Caco-2 (cell line): ENCODE data around the gene CELA2B. TPM values are rescaled to one million over a fixed set of nuclear protein-coding genes. Genes with fewer than 3 reads are reported as not detected.
"Not testable (repeated sequence)": the region's sequence is repeated elsewhere in the genome, so short reads cannot be mapped to it uniquely, and the experiment has no call there.

ENCODE experiments used
- BruUV-seq: library from RNA; stranded (reverse); fragments of 400-500 nt; replicated peaks from 2 replicates; lab custom pipeline; 2021; lab: Mats Ljungman, UMichigan
- CTCF ChIA-PET: fragments of 300-600 bp; sonication (Branson Sonifier 250); formaldehyde crosslinking; loops from one replicate; lab custom pipeline; 2022; ENCODE audit warnings: antibody characterized with exemption; lab: Charles Lee
- POLR2A ChIA-PET: fragments of 300-600 bp; sonication (Branson Sonifier 250); formaldehyde crosslinking; loops from one replicate; lab custom pipeline; 2022; ENCODE audit warnings: antibody characterized with exemption; lab: Charles Lee
- DNase-seq, 2 experiments: peaks; one replicate each; pipeline versions ENCODE4 v3.0.0 to v3.0.0-alpha.2; 2020 to 2022
- H3K27me3 ChIP-seq: replicated peaks from 2 replicates; pipeline ENCODE4 v1.6.0; 2011; ENCODE audit warnings: low read length; ENCODE audit not compliant: control insufficient read depth, insufficient read depth
- H3K36me3 ChIP-seq: 2 replicates; pipeline ENCODE4 v1.5.1; 2011; ENCODE audit warnings: low read length; ENCODE audit not compliant: control insufficient read depth, insufficient read depth
- H3K4me1 ChIP-seq: fragments of 250-450 bp; sonication (Bioruptor Pico); 2 replicates; pipeline ENCODE4 v1.5.1; 2020; ENCODE audit warnings: mild to moderate bottlenecking
- H3K4me3 ChIP-seq: 2 replicates; pipeline ENCODE4 v1.5.1; 2011; ENCODE audit warnings: low read depth, mild to moderate bottlenecking, control low read depth, low read length
- H3K9me3 ChIP-seq: fragments of 250-450 bp; sonication (Bioruptor Pico); 2 replicates; pipeline ENCODE4 v1.5.1; 2020; ENCODE audit warnings: mild to moderate bottlenecking, moderate library complexity
- H3K27ac Mint-ChIP-seq: one replicate; pipeline ENCODE4 v1.8.0; 2022; ENCODE audit warnings: mixed read lengths; ENCODE audit not compliant: unreplicated experiment
- H3K27me3 Mint-ChIP-seq: one replicate; pipeline ENCODE4 v1.8.0; 2022; ENCODE audit warnings: mixed read lengths; ENCODE audit not compliant: insufficient read depth, unreplicated experiment
- H3K36me3 Mint-ChIP-seq: one replicate; pipeline ENCODE4 v1.8.0; 2022; ENCODE audit warnings: mild to moderate bottlenecking, mixed read lengths; ENCODE audit not compliant: insufficient read depth, unreplicated experiment
- H3K4me1 Mint-ChIP-seq: one replicate; pipeline ENCODE4 v1.8.0; 2022; ENCODE audit warnings: low read depth, mixed read lengths; ENCODE audit not compliant: unreplicated experiment
- H3K4me3 Mint-ChIP-seq: one replicate; pipeline ENCODE4 v1.8.0; 2022; ENCODE audit warnings: mild to moderate bottlenecking, moderate library complexity, mixed read lengths; ENCODE audit not compliant: unreplicated experiment
- H3K9me3 Mint-ChIP-seq: one replicate; pipeline ENCODE4 v1.8.0; 2022; ENCODE audit warnings: mixed read lengths; ENCODE audit not compliant: unreplicated experiment
- intact Hi-C: fragments of 100-400 bp; cut with micrococcal nuclease; formaldehyde crosslinking; loops from one replicate; pipeline ENCODE4 v1.10.0; 2022; ENCODE audit not compliant: unreplicated experiment
- total RNA-seq: library from RNA; stranded (reverse); gene quantifications from 2 replicates; pipeline ENCODE4 v1.2.3, GENCODE V29; 2022
- TF ChIP-seq, protein P1 (sequence below), 2 experiments: fragments of 200-600 bp in 1 of 2; IDR thresholded peaks; 1 replicate in 1 of 2; 2 replicates in 1 of 2; pipeline versions ENCODE4 v1.5.1 to v1.8.0; 2011 to 2022; ENCODE audit warnings: antibody characterized with exemption in 1 of 2, control low read depth in 1 of 2, inconsistent platforms in 1 of 2, low read depth in 1 of 2, low read length in 1 of 2, mild to moderate bottlenecking in 1 of 2, moderate library complexity in 1 of 2; ENCODE audit not compliant: insufficient read depth in 1 of 2, severe bottlenecking in 1 of 2, unreplicated experiment in 1 of 2

The CELA2B gene
- total RNA-seq, 1 experiment from 2014 or later = not detected

DNA sequence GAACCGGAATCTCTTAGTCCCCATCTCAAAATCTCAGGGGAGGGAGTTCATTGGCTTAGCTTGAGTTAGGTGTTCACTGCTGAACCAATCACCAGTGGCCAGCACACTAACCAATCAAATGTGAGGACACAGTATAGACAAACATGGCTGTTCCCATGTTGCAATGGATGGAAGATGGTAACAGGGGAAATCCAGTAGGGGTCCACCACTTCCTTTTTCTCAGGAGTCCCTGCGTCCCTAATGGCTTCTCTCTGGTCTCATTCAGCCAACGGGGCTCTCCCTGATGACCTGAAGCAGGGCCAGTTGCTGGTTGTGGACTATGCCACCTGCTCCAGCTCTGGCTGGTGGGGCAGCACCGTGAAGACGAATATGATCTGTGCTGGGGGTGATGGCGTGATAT, 9.7 kb downstream of the CELA2B start:
- Mint-ChIP-seq H3K36me3 (no peaks in the 10 kb centered on the region), H3K4me1 (no peaks in the 10 kb centered on the region), H3K4me3 (no peak overlapping the region), H3K27me3 (no peaks in the 10 kb centered on the region), H3K9me3 (no peaks in the 10 kb centered on the region), H3K27ac (no peak overlapping the region)
- TF ChIP-seq, protein P1, sequence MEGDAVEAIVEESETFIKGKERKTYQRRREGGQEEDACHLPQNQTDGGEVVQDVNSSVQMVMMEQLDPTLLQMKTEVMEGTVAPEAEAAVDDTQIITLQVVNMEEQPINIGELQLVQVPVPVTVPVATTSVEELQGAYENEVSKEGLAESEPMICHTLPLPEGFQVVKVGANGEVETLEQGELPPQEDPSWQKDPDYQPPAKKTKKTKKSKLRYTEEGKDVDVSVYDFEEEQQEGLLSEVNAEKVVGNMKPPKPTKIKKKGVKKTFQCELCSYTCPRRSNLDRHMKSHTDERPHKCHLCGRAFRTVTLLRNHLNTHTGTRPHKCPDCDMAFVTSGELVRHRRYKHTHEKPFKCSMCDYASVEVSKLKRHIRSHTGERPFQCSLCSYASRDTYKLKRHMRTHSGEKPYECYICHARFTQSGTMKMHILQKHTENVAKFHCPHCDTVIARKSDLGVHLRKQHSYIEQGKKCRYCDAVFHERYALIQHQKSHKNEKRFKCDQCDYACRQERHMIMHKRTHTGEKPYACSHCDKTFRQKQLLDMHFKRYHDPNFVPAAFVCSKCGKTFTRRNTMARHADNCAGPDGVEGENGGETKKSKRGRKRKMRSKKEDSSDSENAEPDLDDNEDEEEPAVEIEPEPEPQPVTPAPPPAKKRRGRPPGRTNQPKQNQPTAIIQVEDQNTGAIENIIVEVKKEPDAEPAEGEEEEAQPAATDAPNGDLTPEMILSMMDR (IDR thresholded peaks at IDR 0.05; ENCODE audit: insufficient read depth in 1 of 2, low read depth in 1 of 2, low read length in 1 of 2, severe bottlenecking in 1 of 2, unreplicated experiment in 1 of 2) = no peak
- POLR2A ChIA-PET = interaction anchor here (0.6 kb wide), 1 partner anchor 152 kb away, joined by 12 read pairs; no protein-coding TSS in a partner anchor
- Histone ChIP-seq H3K4me1 (no peaks in the 10 kb centered on the region), H3K27me3 (no peaks in the 10 kb centered on the region), H3K4me3 (no peak overlapping the region), H3K36me3 (no peaks in the 10 kb centered on the region), H3K9me3 (no peaks in the 10 kb centered on the region)
- CTCF ChIA-PET = no interaction called here
- intact Hi-C loops = no loop called here
- BruUV-seq = no TSS peak
- DNase-seq = no peak

DNA sequence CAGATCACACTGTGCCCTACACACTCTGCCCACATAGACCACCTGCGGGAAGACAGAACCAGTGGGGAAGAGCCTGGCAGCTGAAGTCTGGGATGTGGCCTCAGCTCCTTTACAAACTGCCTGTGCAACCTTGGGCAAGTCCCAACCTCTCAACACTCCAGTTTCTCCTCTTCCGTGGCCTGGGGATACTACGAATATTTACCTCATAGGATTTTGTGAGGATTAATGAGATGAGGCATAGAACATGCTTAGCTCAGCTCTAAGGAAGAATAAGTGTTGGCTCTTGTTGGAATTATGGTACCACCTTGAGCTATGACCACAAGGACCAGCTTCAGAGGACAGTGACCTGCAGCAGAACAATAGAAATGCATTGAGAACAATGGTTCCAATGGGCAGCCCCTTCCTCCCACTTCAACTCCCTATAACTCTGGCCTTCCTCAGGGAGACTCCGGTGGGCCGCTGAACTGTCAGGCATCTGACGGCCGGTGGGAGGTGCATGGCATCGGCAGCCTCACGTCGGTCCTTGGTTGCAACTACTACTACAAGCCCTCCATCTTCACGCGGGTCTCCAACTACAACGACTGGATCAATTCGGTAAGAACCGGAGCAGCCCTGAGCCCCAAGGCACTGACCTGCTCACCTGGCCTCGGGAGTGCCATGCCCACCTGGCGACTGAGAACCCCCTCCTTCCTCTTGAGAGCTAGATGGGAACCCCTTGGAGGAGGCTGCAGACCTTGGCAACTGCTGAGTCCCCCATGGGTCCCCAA, 11.1 kb downstream of the CELA2B start:
- H3K36me3 Mint-ChIP-seq, H3K4me1 ChIP-seq, H3K4me3 ChIP-seq, H3K36me3 ChIP-seq, CTCF ChIA-PET, POLR2A ChIA-PET, H3K27ac Mint-ChIP-seq, intact Hi-C loops, H3K27me3 ChIP-seq, BruUV-seq, H3K4me3 Mint-ChIP-seq, H3K9me3 Mint-ChIP-seq, H3K4me1 Mint-ChIP-seq, H3K27me3 Mint-ChIP-seq, H3K9me3 ChIP-seq, DNase-seq: not testable (repeated sequence)

DNA sequence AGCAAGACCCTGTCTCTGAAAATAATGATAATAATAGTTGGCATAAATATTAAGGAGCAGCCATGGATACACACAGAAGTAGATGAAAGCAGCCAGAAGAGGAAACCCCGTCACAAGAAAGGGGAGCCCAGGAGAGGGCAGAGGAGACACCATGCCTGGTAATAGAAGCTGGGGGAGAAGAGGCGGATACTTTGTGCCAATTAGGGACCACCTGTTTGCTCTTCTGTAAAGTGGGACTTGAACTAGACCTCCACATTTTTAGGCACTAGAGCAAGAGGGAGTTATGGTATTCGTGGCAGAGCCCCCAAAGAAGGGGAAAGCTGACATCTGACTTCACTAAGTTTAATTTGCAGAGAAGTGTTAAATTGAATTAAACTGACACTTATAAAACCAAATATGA, 12.5 kb downstream of the CELA2B start:
- no peaks in the 10 kb centered on the region for H3K4me1 ChIP-seq
- intact Hi-C loops = no loop called here
- H3K9me3 Mint-ChIP-seq = no peaks in the 10 kb centered on the region
- H3K4me3 ChIP-seq = no peak overlapping the region
- no peaks in the 10 kb centered on the region for H3K4me1 Mint-ChIP-seq
- CTCF ChIA-PET = no interaction called here
- H3K4me3 Mint-ChIP-seq = no peak overlapping the region
- H3K27me3 Mint-ChIP-seq = no peaks in the 10 kb centered on the region
- no TSS peak for BruUV-seq
- TF ChIP-seq, protein P1 (IDR thresholded peaks at IDR 0.05; ENCODE audit: insufficient read depth in 1 of 2, low read depth in 1 of 2, low read length in 1 of 2, severe bottlenecking in 1 of 2, unreplicated experiment in 1 of 2) = no peak
- H3K27ac Mint-ChIP-seq = no peak overlapping the region
- peaks cover 6% of the 10 kb centered on the region for H3K36me3 Mint-ChIP-seq
- DNase-seq = no peak
- POLR2A ChIA-PET = no interaction called here
- H3K9me3 ChIP-seq = no peaks in the 10 kb centered on the region
- no peaks in the 10 kb centered on the region for H3K27me3 ChIP-seq
- no peaks in the 10 kb centered on the region for H3K36me3 ChIP-seq
